ENCODE measurements around the gene ASB10.

DNA sequence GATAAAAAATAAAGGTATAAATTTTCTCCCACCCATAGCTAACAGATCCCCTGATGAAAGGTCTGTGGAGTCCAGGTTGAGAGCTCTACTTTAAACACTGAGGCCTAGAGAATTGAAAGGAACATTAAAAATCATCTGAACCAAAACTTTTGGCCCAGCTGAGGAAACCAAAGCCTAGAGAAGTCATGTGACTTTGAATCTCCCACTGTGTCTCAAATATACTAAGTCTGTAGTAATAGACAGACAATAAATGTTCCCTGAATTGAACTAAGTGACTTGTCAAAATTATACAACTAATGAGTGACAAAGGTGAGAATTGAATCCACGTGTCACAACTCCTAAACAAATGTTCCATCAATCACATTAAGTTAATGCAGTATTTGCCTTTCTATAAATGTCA lies 25.3 kb downstream of the ASB10 start:
- TF ChIP-seq FOS (IDR thresholded peaks at IDR 0.05; ENCODE audit: low read depth, low read length), result no peak
- no peak for TF ChIP-seq POLR2A (IDR thresholded peaks at IDR 0.05; ENCODE audit: low read depth, low read length)
- TF ChIP-seq RCOR1 (IDR thresholded peaks at IDR 0.05; ENCODE audit: insufficient replicate concordance, low read length), result no peak
- TF ChIP-seq RFX5 (IDR thresholded peaks at IDR 0.05; ENCODE audit: low read depth, low read length), result no peak
- no peak for TF ChIP-seq BHLHE40 (IDR thresholded peaks at IDR 0.05; ENCODE audit: low read depth, low read length)
- TF ChIP-seq, protein P1, sequence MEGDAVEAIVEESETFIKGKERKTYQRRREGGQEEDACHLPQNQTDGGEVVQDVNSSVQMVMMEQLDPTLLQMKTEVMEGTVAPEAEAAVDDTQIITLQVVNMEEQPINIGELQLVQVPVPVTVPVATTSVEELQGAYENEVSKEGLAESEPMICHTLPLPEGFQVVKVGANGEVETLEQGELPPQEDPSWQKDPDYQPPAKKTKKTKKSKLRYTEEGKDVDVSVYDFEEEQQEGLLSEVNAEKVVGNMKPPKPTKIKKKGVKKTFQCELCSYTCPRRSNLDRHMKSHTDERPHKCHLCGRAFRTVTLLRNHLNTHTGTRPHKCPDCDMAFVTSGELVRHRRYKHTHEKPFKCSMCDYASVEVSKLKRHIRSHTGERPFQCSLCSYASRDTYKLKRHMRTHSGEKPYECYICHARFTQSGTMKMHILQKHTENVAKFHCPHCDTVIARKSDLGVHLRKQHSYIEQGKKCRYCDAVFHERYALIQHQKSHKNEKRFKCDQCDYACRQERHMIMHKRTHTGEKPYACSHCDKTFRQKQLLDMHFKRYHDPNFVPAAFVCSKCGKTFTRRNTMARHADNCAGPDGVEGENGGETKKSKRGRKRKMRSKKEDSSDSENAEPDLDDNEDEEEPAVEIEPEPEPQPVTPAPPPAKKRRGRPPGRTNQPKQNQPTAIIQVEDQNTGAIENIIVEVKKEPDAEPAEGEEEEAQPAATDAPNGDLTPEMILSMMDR (conservative IDR thresholded peaks at IDR 0.05; ENCODE audit: low read depth, low read length), result no peak
- no peak for TF ChIP-seq RAD21 (IDR thresholded peaks at IDR 0.05; ENCODE audit: low read length)
- TF ChIP-seq CEBPB (IDR thresholded peaks at IDR 0.05; ENCODE audit: low read depth, low read length), result no peak
- TF ChIP-seq, protein P2, sequence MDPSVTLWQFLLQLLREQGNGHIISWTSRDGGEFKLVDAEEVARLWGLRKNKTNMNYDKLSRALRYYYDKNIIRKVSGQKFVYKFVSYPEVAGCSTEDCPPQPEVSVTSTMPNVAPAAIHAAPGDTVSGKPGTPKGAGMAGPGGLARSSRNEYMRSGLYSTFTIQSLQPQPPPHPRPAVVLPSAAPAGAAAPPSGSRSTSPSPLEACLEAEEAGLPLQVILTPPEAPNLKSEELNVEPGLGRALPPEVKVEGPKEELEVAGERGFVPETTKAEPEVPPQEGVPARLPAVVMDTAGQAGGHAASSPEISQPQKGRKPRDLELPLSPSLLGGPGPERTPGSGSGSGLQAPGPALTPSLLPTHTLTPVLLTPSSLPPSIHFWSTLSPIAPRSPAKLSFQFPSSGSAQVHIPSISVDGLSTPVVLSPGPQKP (IDR thresholded peaks at IDR 0.05; ENCODE audit: borderline replicate concordance, low read depth, low read length), result no peak
- TF ChIP-seq, protein P3, sequence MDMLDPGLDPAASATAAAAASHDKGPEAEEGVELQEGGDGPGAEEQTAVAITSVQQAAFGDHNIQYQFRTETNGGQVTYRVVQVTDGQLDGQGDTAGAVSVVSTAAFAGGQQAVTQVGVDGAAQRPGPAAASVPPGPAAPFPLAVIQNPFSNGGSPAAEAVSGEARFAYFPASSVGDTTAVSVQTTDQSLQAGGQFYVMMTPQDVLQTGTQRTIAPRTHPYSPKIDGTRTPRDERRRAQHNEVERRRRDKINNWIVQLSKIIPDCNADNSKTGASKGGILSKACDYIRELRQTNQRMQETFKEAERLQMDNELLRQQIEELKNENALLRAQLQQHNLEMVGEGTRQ (IDR thresholded peaks at IDR 0.05; ENCODE audit: low read depth, low read length), result no peak
- no peak for TF ChIP-seq SMC3 (IDR thresholded peaks at IDR 0.05; ENCODE audit: low read depth, low read length)
- no peak for TF ChIP-seq MXI1 (IDR thresholded peaks at IDR 0.05; ENCODE audit: borderline replicate concordance, low read depth, low read length)
- no peak for TF ChIP-seq MAFK (IDR thresholded peaks at IDR 0.05; ENCODE audit: low read depth, low read length)

Measured in IMR-90 (cell line).